Spinal cord (tissue), 10 donors: ENCODE results near the gene SERPIND1. TPM values are rescaled to one million over a fixed set of nuclear protein-coding genes. Genes with fewer than 3 reads are reported as not detected.

ENCODE experiments used
- DNase-seq, 6 donors: peaks; one replicate each; pipeline versions ENCODE4 v3.0.0 to v3.0.0-alpha.2; 2013 to 2015; ENCODE audit warnings: low spot score in 6 of 6, low read depth in 4 of 6
- H3K27ac ChIP-seq: one replicate; pipeline ENCODE4 v1.5.1; 2013; ENCODE audit warnings: low read depth, low read length, control low read depth
- H3K27me3 ChIP-seq: one replicate; pipeline ENCODE4 v1.6.1; 2013; ENCODE audit warnings: low read length; ENCODE audit not compliant: control insufficient read depth, insufficient read depth
- H3K36me3 ChIP-seq: one replicate; pipeline ENCODE4 v1.6.1; 2013; ENCODE audit warnings: low read length; ENCODE audit not compliant: control insufficient read depth, insufficient read depth
- H3K4me1 ChIP-seq: one replicate; pipeline ENCODE4 v1.6.1; 2013; ENCODE audit warnings: low read length; ENCODE audit not compliant: control insufficient read depth, insufficient read depth
- H3K4me3 ChIP-seq: one replicate; pipeline ENCODE4 v1.5.1; 2013; ENCODE audit warnings: low read depth, low read length, control low read depth
- H3K9me3 ChIP-seq: one replicate; pipeline ENCODE4 v1.6.1; 2013; ENCODE audit warnings: low read length; ENCODE audit not compliant: control insufficient read depth, insufficient read depth
- WGBS: methylation state at CpG from one replicate; pipeline ENCODE4 v1.1.5; 2013; ENCODE audit warnings: missing lambda C conversion rate; ENCODE audit not compliant: insufficient coverage; 5-methylcytosine and 5-hydroxymethylcytosine counted together
- polyA plus RNA-seq, 2 donors: library from polyadenylated mRNA; unstranded; fragments of 120-200 nt; gene quantifications; one replicate each; pipeline ENCODE4 v1.2.1, GENCODE V29; 2013; ENCODE audit not compliant: insufficient read length in 2 of 2
- total RNA-seq, 2 donors: library from RNA; depleted of rRNA in 1 of 2; stranded (reverse); fragments of 120-200 nt in 1 of 2; fragments of >200 nt in 1 of 2; gene quantifications; one replicate each; pipeline versions ENCODE4 v1.2.3 to v1.2.4, GENCODE V29; 2013 to 2014
- donor health status: healthy.

Gene SERPIND1
- total and polyA plus RNA-seq, 4 donors = 9.6 to 201 (median 61.3) TPM

- H3K9me3 ChIP-seq = no peaks in the 10 kb centered on the region
- H3K27ac ChIP-seq = no peak overlapping the region
- 100% methylated on average over 2 of the region's 6 CpGs for WGBS
- DNase-seq = no peak
- no peaks in the 10 kb centered on the region for H3K27me3 ChIP-seq
- H3K4me3 ChIP-seq = no peak overlapping the region
- no peaks in the 10 kb centered on the region for H3K4me1 ChIP-seq
- H3K36me3 ChIP-seq = peaks cover 80% of the 10 kb centered on the region
Observed at GRCh38 chr22:20809538-20810185, 35.7 kb downstream of the SERPIND1 start.

GRCh38 chr22:20810645-20811044 is 36.7 kb downstream of the SERPIND1 start:
- no peak for DNase-seq
- WGBS = 85% methylated on average over 8 of the region's 9 CpGs
- Histone ChIP-seq H3K27ac (no peak overlapping the region), H3K27me3 (no peaks in the 10 kb centered on the region), H3K9me3 (no peaks in the 10 kb centered on the region), H3K4me3 (no peak overlapping the region), H3K4me1 (no peaks in the 10 kb centered on the region), H3K36me3 (peaks cover 76% of the 10 kb centered on the region)

- Histone ChIP-seq H3K9me3 (no peaks in the 10 kb centered on the region), H3K27ac (no peak overlapping the region), H3K4me3 (no peak overlapping the region), H3K36me3 (peaks cover 78% of the 10 kb centered on the region), H3K4me1 (no peaks in the 10 kb centered on the region), H3K27me3 (no peaks in the 10 kb centered on the region)
- DNase-seq = no peak
- WGBS = no CpG with 5 or more reads among the region's 1 CpG
Observed at GRCh38 chr22:20811171-20811570, 37.3 kb downstream of the SERPIND1 start.

GRCh38 chr22:20811971-20812660 is 38.2 kb downstream of the SERPIND1 start:
- DNase-seq = no peak
- no peaks in the 10 kb centered on the region for H3K9me3 ChIP-seq
- no peak overlapping the region for H3K4me3 ChIP-seq
- H3K27ac ChIP-seq = no peak overlapping the region
- WGBS = no CpG with 5 or more reads among the region's 5 CpGs
- no peaks in the 10 kb centered on the region for H3K27me3 ChIP-seq
- peaks cover 77% of the 10 kb centered on the region for H3K36me3 ChIP-seq
- H3K4me1 ChIP-seq = no peaks in the 10 kb centered on the region

- no peak overlapping the region for H3K27ac ChIP-seq
- no peaks in the 10 kb centered on the region for H3K27me3 ChIP-seq
- WGBS = 92% methylated on average over 2 of the region's 4 CpGs
- no peaks in the 10 kb centered on the region for H3K9me3 ChIP-seq
- no peak overlapping the region for H3K4me3 ChIP-seq
- H3K36me3 ChIP-seq = peaks cover 79% of the 10 kb centered on the region
- H3K4me1 ChIP-seq = no peaks in the 10 kb centered on the region
- DNase-seq = no peak
Observed at GRCh38 chr22:20813056-20813455, 39.1 kb downstream of the SERPIND1 start.

- no peak overlapping the region for H3K27ac ChIP-seq
- WGBS = no CpG with 5 or more reads among the region's 5 CpGs
- H3K4me1 ChIP-seq = no peaks in the 10 kb centered on the region
- no peaks in the 10 kb centered on the region for H3K9me3 ChIP-seq
- no peaks in the 10 kb centered on the region for H3K27me3 ChIP-seq
- H3K4me3 ChIP-seq = no peak overlapping the region
- peaks cover 69% of the 10 kb centered on the region for H3K36me3 ChIP-seq
- no peak for DNase-seq
Observed at GRCh38 chr22:20814221-20814808, 40.4 kb downstream of the SERPIND1 start.

GRCh38 chr22:20815477-20816050 is 41.7 kb downstream of the SERPIND1 start:
- Histone ChIP-seq H3K4me3 (no peak overlapping the region), H3K27me3 (no peaks in the 10 kb centered on the region), H3K36me3 (peaks cover 59% of the 10 kb centered on the region), H3K27ac (no peak overlapping the region), H3K9me3 (no peaks in the 10 kb centered on the region), H3K4me1 (no peaks in the 10 kb centered on the region)
- 86% methylated on average over 9 of the region's 9 CpGs for WGBS
- DNase-seq = no peak

- Histone ChIP-seq H3K4me1 (no peaks in the 10 kb centered on the region), H3K27ac (no peak overlapping the region), H3K36me3 (peaks cover 53% of the 10 kb centered on the region), H3K27me3 (no peaks in the 10 kb centered on the region), H3K4me3 (no peak overlapping the region), H3K9me3 (no peaks in the 10 kb centered on the region)
- no peak for DNase-seq
- WGBS = 94% methylated on average over 5 of the region's 6 CpGs
Observed at GRCh38 chr22:20816559-20816958, 42.6 kb downstream of the SERPIND1 start.

GRCh38 chr22:20818471-20818870 is 44.6 kb downstream of the SERPIND1 start:
- Histone ChIP-seq H3K27me3 (no peaks in the 10 kb centered on the region), H3K4me3 (no peak overlapping the region), H3K36me3 (peaks cover 44% of the 10 kb centered on the region), H3K9me3 (no peaks in the 10 kb centered on the region), H3K27ac (no peak overlapping the region), H3K4me1 (no peaks in the 10 kb centered on the region)
- WGBS = 94% methylated on average over 2 of the region's 3 CpGs
- DNase-seq = no peak
